Measurements from ENCODE around the gene METTL6. TPM values are rescaled to one million over a fixed set of nuclear protein-coding genes. Genes with fewer than 3 reads are reported as not detected.

The METTL6 gene
- total RNA-seq, 4 donors from 2014 or later, result 6.8 to 16.3 (median 12.0) TPM

- WGBS, result 81% methylated on average over 3 of the region's 3 CpGs
- Histone ChIP-seq H3K27ac (no peak overlapping the region), H3K4me3 (no peak overlapping the region), H3K36me3 (peaks cover 55% of the 10 kb centered on the region), H3K9me3 (no peaks in the 10 kb centered on the region), H3K4me1 (peaks cover 28% of the 10 kb centered on the region), H3K27me3 (no peaks in the 10 kb centered on the region)
- DNase-seq (ENCODE audit: low spot score in 2 of 2), result no peak
- TF ChIP-seq POLR2A (IDR thresholded peaks at IDR 0.05), result no peak
- no peak for TF ChIP-seq CTCF (IDR thresholded peaks at IDR 0.05)
- no peak for TF ChIP-seq EP300 (IDR thresholded peaks at IDR 0.05)
- no peak for TF ChIP-seq POLR2AphosphoS5 (IDR thresholded peaks at IDR 0.05)
These were observed 4.0 kb upstream of the METTL6 start for GRCh38 chr3:15431256-15431837.

GRCh38 chr3:15430624-15431023 is 3.3 kb upstream of the METTL6 start:
- no peak for DNase-seq (ENCODE audit: low spot score in 2 of 2)
- peaks cover 33% of the 10 kb centered on the region for H3K4me1 ChIP-seq
- 48% methylated on average over 1 of the region's 1 CpG for WGBS
- no peak for TF ChIP-seq POLR2AphosphoS5 (IDR thresholded peaks at IDR 0.05)
- TF ChIP-seq CTCF (IDR thresholded peaks at IDR 0.05), result no peak
- TF ChIP-seq POLR2A (IDR thresholded peaks at IDR 0.05), result no peak
- no peak for TF ChIP-seq EP300 (IDR thresholded peaks at IDR 0.05)
- H3K36me3 ChIP-seq, result peaks cover 48% of the 10 kb centered on the region
- no peaks in the 10 kb centered on the region for H3K27me3 ChIP-seq
- no peaks in the 10 kb centered on the region for H3K9me3 ChIP-seq
- H3K27ac ChIP-seq, result no peak overlapping the region
- no peak overlapping the region for H3K4me3 ChIP-seq

GRCh38 chr3:15429080-15429479 is 1.7 kb upstream of the METTL6 start:
- whole genome bisulfite sequencing, result 90% methylated on average over 6 of the region's 6 CpGs
- H3K9me3 ChIP-seq, result no peaks in the 10 kb centered on the region
- no peak for DNase-seq (ENCODE audit: low spot score in 2 of 2)
- H3K4me3 ChIP-seq, result peak overlapping the region; percentile 85
- peaks cover 32% of the 10 kb centered on the region for H3K36me3 ChIP-seq
- H3K4me1 ChIP-seq, result peaks cover 40% of the 10 kb centered on the region
- no peaks in the 10 kb centered on the region for H3K27me3 ChIP-seq
- TF ChIP-seq POLR2AphosphoS5 (IDR thresholded peaks at IDR 0.05), result no peak
- TF ChIP-seq POLR2A (IDR thresholded peaks at IDR 0.05), result no peak
- TF ChIP-seq EP300 (IDR thresholded peaks at IDR 0.05), result no peak
- TF ChIP-seq CTCF (IDR thresholded peaks at IDR 0.05), result no peak
- H3K27ac ChIP-seq, result no peak overlapping the region

- no peak for DNase-seq (ENCODE audit: low spot score in 2 of 2)
- H3K4me3 ChIP-seq, result peak overlapping the region; percentile 85
- H3K4me1 ChIP-seq, result peaks cover 40% of the 10 kb centered on the region
These were observed 1.2 kb upstream of the METTL6 start for GRCh38 chr3:15428539-15428938.

GRCh38 chr3:15427981-15428380 is 637 bp upstream of the METTL6 start:
- 2% methylated on average over 11 of the region's 11 CpGs for WGBS
- H3K27ac ChIP-seq, result peak overlapping the region; percentile 84
- no peaks in the 10 kb centered on the region for H3K27me3 ChIP-seq
- H3K36me3 ChIP-seq, result peaks cover 29% of the 10 kb centered on the region
- no peak for DNase-seq (ENCODE audit: low spot score in 2 of 2)
- H3K4me3 ChIP-seq, result peak overlapping the region; percentile 85
- TF ChIP-seq EP300 (IDR thresholded peaks at IDR 0.05) (no peak), POLR2A (IDR thresholded peaks at IDR 0.05) (no peak), CTCF (IDR thresholded peaks at IDR 0.05) (no peak), POLR2AphosphoS5 (IDR thresholded peaks at IDR 0.05) (no peak)
- no peaks in the 10 kb centered on the region for H3K9me3 ChIP-seq
- H3K4me1 ChIP-seq, result peaks cover 40% of the 10 kb centered on the region

More at GRCh38 chr3:15428539-15428938, 1.2 kb upstream of the METTL6 start:
- H3K9me3 ChIP-seq, result no peaks in the 10 kb centered on the region
- 5% methylated on average over 9 of the region's 9 CpGs for WGBS
- no peaks in the 10 kb centered on the region for H3K27me3 ChIP-seq
- no peak for TF ChIP-seq EP300 (IDR thresholded peaks at IDR 0.05)
- peak in 1 of 3 donors; percentile 31 for TF ChIP-seq POLR2AphosphoS5 (IDR thresholded peaks at IDR 0.05)
- TF ChIP-seq CTCF (IDR thresholded peaks at IDR 0.05), result no peak
- peak in 1 of 2 donors; percentile 25 for TF ChIP-seq POLR2A (IDR thresholded peaks at IDR 0.05)
- peak overlapping the region; percentile 84 for H3K27ac ChIP-seq
- H3K36me3 ChIP-seq, result peaks cover 29% of the 10 kb centered on the region

Measured in suprapubic skin (tissue), 4 donors.